Right atrium auricular region (tissue), 2 donors: Measurements from ENCODE around the gene CDK8. TPM values are rescaled to one million over a fixed set of nuclear protein-coding genes. Genes with fewer than 3 reads are reported as not detected.

ENCODE experiments used
- DNase-seq: peaks from one replicate; pipeline ENCODE4 v3.0.0-alpha.2; 2019; ENCODE audit warnings: low spot score
- H3K27ac ChIP-seq, 2 donors: fragments of 200-600 bp; sonication (generic); 1 replicate in 1 of 2; 2 replicates in 1 of 2; pipeline ENCODE4 v1.5.1; 2016 to 2019
- H3K27me3 ChIP-seq, 2 donors: fragments of 200-600 bp; sonication (generic); one replicate each; pipeline versions ENCODE4 v1.5.1 to v1.6.0; 2017 to 2019
- H3K36me3 ChIP-seq: fragments of 200-600 bp; sonication (generic); one replicate; pipeline ENCODE4 v1.5.1; 2016
- H3K4me1 ChIP-seq, 2 donors: fragments of 200-600 bp; sonication (generic); one replicate each; pipeline versions ENCODE4 v1.5.1 to v1.6.0; 2017 to 2019
- H3K4me3 ChIP-seq, 2 donors: fragments of 200-600 bp; sonication (generic); 1 replicate in 1 of 2; 2 replicates in 1 of 2; pipeline ENCODE4 v1.5.1; 2017 to 2019; ENCODE audit warnings: mild to moderate bottlenecking in 1 of 2, moderate library complexity in 1 of 2
- H3K9me3 ChIP-seq, 2 donors: fragments of 200-600 bp; sonication (generic); one replicate each; pipeline ENCODE4 v1.5.1; 2019
- CTCF ChIP-seq, 2 donors: fragments of 200-600 bp; sonication (generic); IDR thresholded peaks; one replicate each; pipeline ENCODE4 v1.5.1; 2019; ENCODE audit warnings: antibody characterized with exemption in 2 of 2
- total RNA-seq, 2 donors: library from RNA; depleted of rRNA; stranded (reverse); fragments of >200 nt; gene quantifications; one replicate each; pipeline ENCODE4 v1.1.0, GENCODE V29; 2016

Gene CDK8
- total RNA-seq, 2 donors from 2014 or later, result 8.6 to 10.4 TPM

GRCh38 chr13:26320766-26321165, 66.8 kb downstream of the CDK8 start:
- H3K4me1 ChIP-seq, result peaks cover 0 to 9% of the 10 kb centered on the region in 2 donors
- no peaks in the 10 kb centered on the region for H3K27me3 ChIP-seq
- no peaks in the 10 kb centered on the region for H3K9me3 ChIP-seq
- no peaks in the 10 kb centered on the region for H3K36me3 ChIP-seq
- TF ChIP-seq CTCF (IDR thresholded peaks at IDR 0.05), result no peak
- no peak for DNase-seq
- H3K4me3 ChIP-seq, result no peak overlapping the region
- no peak overlapping the region for H3K27ac ChIP-seq

GRCh38 chr13:26323127-26323526, 69.2 kb downstream of the CDK8 start:
- Histone ChIP-seq H3K4me1 (peaks cover 0 to 13% of the 10 kb centered on the region in 2 donors), H3K27ac (no peak overlapping the region), H3K9me3 (no peaks in the 10 kb centered on the region), H3K4me3 (no peak overlapping the region), H3K27me3 (no peaks in the 10 kb centered on the region), H3K36me3 (no peaks in the 10 kb centered on the region)
- DNase-seq, result no peak
- TF ChIP-seq CTCF (IDR thresholded peaks at IDR 0.05), result no peak

GRCh38 chr13:26323764-26324163, 69.8 kb downstream of the CDK8 start:
- no peak overlapping the region for H3K27ac ChIP-seq
- peaks cover 0 to 13% of the 10 kb centered on the region in 2 donors for H3K4me1 ChIP-seq
- no peak for TF ChIP-seq CTCF (IDR thresholded peaks at IDR 0.05)

GRCh38 chr13:26324294-26324693, 70.4 kb downstream of the CDK8 start:
- Histone ChIP-seq H3K4me1 (peaks cover 0 to 13% of the 10 kb centered on the region in 2 donors), H3K27ac (no peak overlapping the region), H3K27me3 (no peaks in the 10 kb centered on the region), H3K9me3 (no peaks in the 10 kb centered on the region), H3K36me3 (no peaks in the 10 kb centered on the region), H3K4me3 (no peak overlapping the region)
- TF ChIP-seq CTCF (IDR thresholded peaks at IDR 0.05), result no peak
- no peak for DNase-seq

More at GRCh38 chr13:26323764-26324163, 69.8 kb downstream of the CDK8 start:
- no peaks in the 10 kb centered on the region for H3K36me3 ChIP-seq
- no peak for DNase-seq
- no peak overlapping the region for H3K4me3 ChIP-seq
- H3K9me3 ChIP-seq, result no peaks in the 10 kb centered on the region
- H3K27me3 ChIP-seq, result no peaks in the 10 kb centered on the region

GRCh38 chr13:26324867-26325266, 70.9 kb downstream of the CDK8 start:
- Histone ChIP-seq H3K9me3 (no peaks in the 10 kb centered on the region), H3K36me3 (no peaks in the 10 kb centered on the region), H3K27ac (no peak overlapping the region), H3K4me1 (peaks cover 0 to 13% of the 10 kb centered on the region in 2 donors), H3K27me3 (no peaks in the 10 kb centered on the region), H3K4me3 (no peak overlapping the region)
- DNase-seq, result no peak
- TF ChIP-seq CTCF (IDR thresholded peaks at IDR 0.05), result no peak

- H3K27me3 ChIP-seq, result no peaks in the 10 kb centered on the region
- H3K4me1 ChIP-seq, result peaks cover 0 to 13% of the 10 kb centered on the region in 2 donors
- DNase-seq, result no peak
- H3K9me3 ChIP-seq, result no peaks in the 10 kb centered on the region
- no peak overlapping the region for H3K4me3 ChIP-seq
- H3K27ac ChIP-seq, result peak overlapping the region in 1 of 2 donors; percentile 24
- no peaks in the 10 kb centered on the region for H3K36me3 ChIP-seq
- no peak for TF ChIP-seq CTCF (IDR thresholded peaks at IDR 0.05)
Observed at GRCh38 chr13:26325876-26326275, 71.9 kb downstream of the CDK8 start.
